A673 (cell line): ENCODE results near the gene DYNC2LI1. TPM values are rescaled to one million over a fixed set of nuclear protein-coding genes. Genes with fewer than 3 reads are reported as not detected.

Experiments
- BruUV-seq: library from RNA; stranded (reverse); fragments of 400-500 nt; replicated peaks from 2 replicates; lab custom pipeline; 2021; lab: Mats Ljungman, UMichigan
- CTCF ChIA-PET: fragments of 300-600 bp; sonication (Branson Sonifier 250); formaldehyde crosslinking; loops from one replicate; lab custom pipeline; 2022; ENCODE audit warnings: antibody characterized with exemption; lab: Charles Lee
- POLR2A ChIA-PET: fragments of 300-600 bp; sonication (Branson Sonifier 250); formaldehyde crosslinking; loops from one replicate; lab custom pipeline; 2022; ENCODE audit warnings: antibody characterized with exemption; ENCODE audit not compliant: low non-redundant PET; lab: Charles Lee
- DNase-seq: peaks from one replicate; pipeline ENCODE4 v3.0.0-alpha.2; 2015; ENCODE audit warnings: low spot score
- H3K27ac ChIP-seq: fragments of 200-600 bp; sonication (generic); 2 replicates; pipeline ENCODE4 v1.5.1; 2016; ENCODE audit warnings: mixed run types, low read depth, mild to moderate bottlenecking, mixed read lengths, antibody characterized with exemption, low read length; ENCODE audit not compliant: poor library complexity, severe bottlenecking
- H3K27me3 ChIP-seq: fragments of 200-600 bp; sonication (generic); replicated peaks from 2 replicates; pipeline ENCODE4 v1.6.1; 2017; ENCODE audit warnings: mixed run types, low read depth, mild to moderate bottlenecking, mixed read lengths, antibody characterized with exemption, low read length; ENCODE audit not compliant: insufficient read depth, poor library complexity
- H3K36me3 ChIP-seq: fragments of 200-600 bp; sonication (generic); 2 replicates; pipeline ENCODE4 v1.6.1; 2016; ENCODE audit warnings: mixed run types, mild to moderate bottlenecking, mixed read lengths, antibody characterized with exemption, low read length; ENCODE audit not compliant: insufficient read depth, poor library complexity, severe bottlenecking
- H3K4me1 ChIP-seq: fragments of 200-600 bp; sonication (generic); 2 replicates; pipeline ENCODE4 v1.6.1; 2017; ENCODE audit warnings: mixed run types, mild to moderate bottlenecking, mixed read lengths, antibody characterized with exemption, low read length; ENCODE audit not compliant: insufficient read depth, poor library complexity, severe bottlenecking
- H3K4me3 ChIP-seq: fragments of 200-600 bp; sonication (generic); 2 replicates; pipeline ENCODE4 v1.5.1; 2016; ENCODE audit warnings: low read depth, mixed run types, mild to moderate bottlenecking, mixed read lengths, low read length; ENCODE audit not compliant: poor library complexity, severe bottlenecking
- H3K9me3 ChIP-seq: fragments of 200-600 bp; sonication (generic); 2 replicates; pipeline ENCODE4 v1.6.1; 2016; ENCODE audit warnings: mixed run types, low read depth, mild to moderate bottlenecking, mixed read lengths, antibody characterized with exemption, low read length; ENCODE audit not compliant: poor library complexity, severe bottlenecking
- EZH2 ChIP-seq: fragments of 200-600 bp; sonication (generic); IDR thresholded peaks from 2 replicates; pipeline ENCODE4 v1.6.1; 2017; ENCODE audit warnings: borderline replicate concordance, low read depth, mild to moderate bottlenecking, mixed read lengths, antibody characterized with exemption, low read length; ENCODE audit not compliant: poor library complexity, severe bottlenecking
- intact Hi-C: fragments of 100-400 bp; cut with micrococcal nuclease; formaldehyde crosslinking; loops from one replicate; pipeline ENCODE4 v1.10.0; 2022; ENCODE audit not compliant: unreplicated experiment
- total RNA-seq: library from RNA; stranded (reverse); gene quantifications from 2 replicates; pipeline ENCODE4 v1.2.3, GENCODE V29; 2021
- TF ChIP-seq, protein P1 (sequence below): fragments of 300-800, 200-600 bp; sonication (generic); conservative IDR thresholded peaks from 2 replicates; pipeline ENCODE4 v1.5.1; 2017; ENCODE audit warnings: low read depth, mild to moderate bottlenecking, antibody characterized with exemption, low read length, moderate library complexity, mixed read lengths

Gene DYNC2LI1
- total RNA-seq, 1 experiment from 2014 or later: 14.8 TPM

DNA sequence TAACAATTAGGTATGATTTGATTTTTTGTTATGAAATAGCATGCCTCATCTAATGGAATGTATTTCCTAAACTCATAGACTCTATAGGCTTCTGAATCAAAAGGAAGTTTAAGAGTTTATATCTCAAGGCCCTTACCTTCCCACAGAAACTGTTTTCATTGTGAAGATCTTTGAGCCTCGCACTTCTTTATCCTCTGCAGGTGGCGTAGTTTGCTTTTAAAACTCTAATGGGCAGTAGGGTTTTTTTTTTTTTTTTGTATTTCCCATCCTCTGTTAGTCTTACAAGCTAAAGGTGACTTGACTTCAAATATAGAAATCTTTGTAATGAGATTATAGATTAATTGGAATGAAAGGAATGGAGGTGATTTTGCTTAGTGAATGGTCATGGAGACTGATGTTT lies 28.3 kb downstream of the DYNC2LI1 start:
- TF ChIP-seq EZH2: no peak
- TF ChIP-seq, protein P1, sequence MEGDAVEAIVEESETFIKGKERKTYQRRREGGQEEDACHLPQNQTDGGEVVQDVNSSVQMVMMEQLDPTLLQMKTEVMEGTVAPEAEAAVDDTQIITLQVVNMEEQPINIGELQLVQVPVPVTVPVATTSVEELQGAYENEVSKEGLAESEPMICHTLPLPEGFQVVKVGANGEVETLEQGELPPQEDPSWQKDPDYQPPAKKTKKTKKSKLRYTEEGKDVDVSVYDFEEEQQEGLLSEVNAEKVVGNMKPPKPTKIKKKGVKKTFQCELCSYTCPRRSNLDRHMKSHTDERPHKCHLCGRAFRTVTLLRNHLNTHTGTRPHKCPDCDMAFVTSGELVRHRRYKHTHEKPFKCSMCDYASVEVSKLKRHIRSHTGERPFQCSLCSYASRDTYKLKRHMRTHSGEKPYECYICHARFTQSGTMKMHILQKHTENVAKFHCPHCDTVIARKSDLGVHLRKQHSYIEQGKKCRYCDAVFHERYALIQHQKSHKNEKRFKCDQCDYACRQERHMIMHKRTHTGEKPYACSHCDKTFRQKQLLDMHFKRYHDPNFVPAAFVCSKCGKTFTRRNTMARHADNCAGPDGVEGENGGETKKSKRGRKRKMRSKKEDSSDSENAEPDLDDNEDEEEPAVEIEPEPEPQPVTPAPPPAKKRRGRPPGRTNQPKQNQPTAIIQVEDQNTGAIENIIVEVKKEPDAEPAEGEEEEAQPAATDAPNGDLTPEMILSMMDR: no peak
- Histone ChIP-seq H3K36me3 (no peaks in the 10 kb centered on the region), H3K27ac (no peak overlapping the region), H3K4me1 (no peaks in the 10 kb centered on the region), H3K4me3 (no peak overlapping the region), H3K27me3 (no peaks in the 10 kb centered on the region), H3K9me3 (no peaks in the 10 kb centered on the region)
- POLR2A ChIA-PET: no interaction called here
- intact Hi-C loops: no loop called here
- CTCF ChIA-PET: no interaction called here
- no TSS peak for BruUV-seq
- DNase-seq: no peak

DNA sequence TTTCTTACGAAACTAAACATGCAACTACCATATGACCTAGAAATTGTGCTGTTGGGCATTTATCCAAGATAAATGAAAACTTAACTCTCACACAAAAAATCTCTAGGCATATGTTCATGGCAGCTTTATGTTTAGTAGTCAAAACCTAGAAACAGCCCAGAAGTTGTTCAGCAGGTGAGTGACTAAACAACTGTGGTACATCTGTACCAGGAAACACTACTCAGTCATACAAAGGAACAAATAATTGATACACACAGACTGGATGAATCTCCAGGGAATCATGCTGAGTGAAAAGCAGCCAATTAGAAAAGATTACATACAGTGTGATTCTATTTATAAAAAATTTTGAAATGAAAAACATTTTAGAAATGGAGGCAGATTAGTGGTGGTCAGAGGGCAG lies 29.3 kb downstream of the DYNC2LI1 start:
- BruUV-seq: no TSS peak
- Histone ChIP-seq H3K27ac (no peak overlapping the region), H3K4me1 (no peaks in the 10 kb centered on the region), H3K4me3 (no peak overlapping the region), H3K27me3 (no peaks in the 10 kb centered on the region), H3K9me3 (no peaks in the 10 kb centered on the region), H3K36me3 (no peaks in the 10 kb centered on the region)
- intact Hi-C loops: no loop called here
- TF ChIP-seq EZH2: no peak
- TF ChIP-seq, protein P1: no peak
- ChIA-PET CTCF (no interaction called here), POLR2A (no interaction called here)
- DNase-seq: no peak

DNA sequence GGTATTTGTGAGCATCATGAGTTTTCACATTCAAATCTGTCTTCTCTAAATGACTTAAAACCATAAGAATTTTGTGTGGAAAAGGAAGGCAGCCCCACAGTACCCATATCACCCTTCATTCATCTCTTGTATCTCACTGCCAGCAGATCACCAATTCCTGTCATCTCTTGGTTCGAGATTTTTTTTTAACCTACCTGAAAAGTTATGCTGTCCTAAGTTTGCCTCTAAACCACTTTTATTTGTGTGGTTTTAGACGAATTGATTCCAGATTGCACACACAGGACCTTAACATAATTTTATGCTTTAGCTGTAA lies 32.8 kb downstream of the DYNC2LI1 start:
- H3K27me3 ChIP-seq: no peaks in the 10 kb centered on the region
- no peak overlapping the region for H3K27ac ChIP-seq
- H3K4me1 ChIP-seq: no peaks in the 10 kb centered on the region
- no peaks in the 10 kb centered on the region for H3K9me3 ChIP-seq
- TF ChIP-seq, protein P1: no peak
- no peak for TF ChIP-seq EZH2
- no peaks in the 10 kb centered on the region for H3K36me3 ChIP-seq
- no peak for DNase-seq
- ChIA-PET POLR2A (no interaction called here), CTCF (no interaction called here)
- intact Hi-C loops: no loop called here
- no TSS peak for BruUV-seq
- H3K4me3 ChIP-seq: no peak overlapping the region
